IPS-NIHi7 (cell line): ENCODE measurements around the gene TNXB.
"Not testable (repeated sequence)": the region's sequence is repeated elsewhere in the genome, so short reads cannot be mapped to it uniquely, and the experiment has no call there.

Experiments used
- DNase-seq: peaks from one replicate; pipeline ENCODE4 v3.0.0; 2012; ENCODE audit warnings: mixed read lengths; ENCODE audit errors: extremely low spot score

TNXB gene

DNA sequence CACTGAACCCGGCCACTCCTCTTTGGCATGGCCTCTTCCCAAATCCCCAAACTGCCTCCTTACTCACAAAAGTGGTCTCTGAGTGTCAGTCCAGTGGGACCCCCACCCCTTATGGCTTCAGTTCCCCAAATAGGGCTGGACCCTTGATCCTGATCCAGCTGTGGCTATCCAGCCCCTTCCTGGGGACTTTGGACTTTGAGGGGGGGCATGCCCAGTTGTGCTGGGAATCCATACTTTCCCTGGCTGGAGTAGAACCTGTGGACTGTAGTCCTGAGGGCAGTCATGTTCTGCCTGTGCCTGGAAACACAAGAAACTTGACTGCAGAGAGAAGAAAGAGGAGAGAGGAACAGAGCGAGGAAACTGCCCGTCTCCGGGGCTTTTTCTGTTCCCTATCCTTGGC is 104.7 kb downstream of the TNXB start:
- DNase-seq, result not testable (repeated sequence)

GRCh38 chr6:32003301-32003700 is 105.8 kb downstream of the TNXB start:
- not testable (repeated sequence) for DNase-seq

- DNase-seq, result not testable (repeated sequence)
Measured at GRCh38 chr6:32002546-32003268, 106.4 kb downstream of the TNXB start.

DNA sequence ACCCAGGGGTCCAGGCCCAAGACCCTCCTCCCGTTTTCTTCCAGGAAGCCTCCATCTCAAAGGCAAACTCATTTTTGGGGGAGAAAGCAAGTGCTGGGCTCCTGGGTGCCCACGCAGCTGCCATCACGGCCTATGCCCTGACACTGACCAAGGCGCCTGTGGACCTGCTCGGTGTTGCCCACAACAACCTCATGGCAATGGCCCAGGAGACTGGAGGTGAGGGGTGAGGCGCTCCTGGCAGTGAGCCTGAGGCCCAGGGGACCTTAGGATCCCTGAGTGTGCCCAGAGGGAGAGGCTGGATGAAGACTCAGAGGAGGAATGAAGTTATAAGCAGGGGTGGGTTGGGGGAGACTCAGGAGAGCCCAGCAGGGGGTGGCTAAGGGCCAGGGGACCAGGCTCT is 112.8 kb downstream of the TNXB start:
- DNase-seq, result not testable (repeated sequence)

- not testable (repeated sequence) for DNase-seq
Measured at GRCh38 chr6:31994421-31994820, 114.7 kb downstream of the TNXB start.
